Right lobe of liver (tissue), 6 donors: ENCODE data around the gene EFNA4. TPM values are rescaled to one million over a fixed set of nuclear protein-coding genes. Genes with fewer than 3 reads are reported as not detected.

Experiments
- ATAC-seq, 4 donors: fragments of 200-7000 bp; cut with Tn5 transposase; one replicate each; pipeline ENCODE4 v1.9.1; 2020; ENCODE audit warnings: mild to moderate bottlenecking in 4 of 4, moderate library complexity in 4 of 4
- DNase-seq, 3 donors: peaks; one replicate each; pipeline ENCODE4 v3.0.0-alpha.2; 2020
- H3K27ac ChIP-seq, 3 donors: fragments of 200-600 bp; one replicate each; pipeline ENCODE4 v1.8.0; 2022
- H3K27me3 ChIP-seq, 2 donors: fragments of 200-600 bp; one replicate each; pipeline ENCODE4 v1.8.0; 2022
- H3K36me3 ChIP-seq, 4 donors: fragments of 200-600 bp; sonication (generic) in 1 of 4; one replicate each; pipeline versions ENCODE4 v1.5.1 to v1.8.0; 2017 to 2022; ENCODE audit warnings: control low read depth in 1 of 4
- H3K4me1 ChIP-seq, 4 donors: fragments of 200-600 bp; sonication (generic) in 1 of 4; one replicate each; pipeline versions ENCODE4 v1.5.1 to v1.8.0; 2017 to 2022; ENCODE audit warnings: control low read depth in 1 of 4
- H3K4me3 ChIP-seq, 3 donors: fragments of 200-600 bp; one replicate each; pipeline ENCODE4 v1.8.0; 2022
- H3K9me3 ChIP-seq, 4 donors: fragments of 200-600 bp; sonication (generic) in 1 of 4; one replicate each; pipeline versions ENCODE4 v1.5.1 to v1.8.0; 2017 to 2022; ENCODE audit warnings: control low read depth in 1 of 4
- POLR2A ChIP-seq: fragments of 450-650 bp; IDR thresholded peaks from one replicate; pipeline ENCODE4 v1.6.1; 2017; ENCODE audit warnings: antibody characterized with exemption, mild to moderate bottlenecking
- WGBS: methylation state at CpG from one replicate; pipeline ENCODE4 v1.1.6; 2018; ENCODE audit warnings: low coverage, low lambda C conversion rate; ENCODE audit not compliant: insufficient coverage; ENCODE audit errors: missing lambda C conversion rate; 5-methylcytosine and 5-hydroxymethylcytosine counted together
- intact Hi-C, 2 donors: fragments of 100-400 bp; cut with DNase I; formaldehyde crosslinking; loops; one replicate each; pipeline versions ENCODE4 v1.11.2 to v1.14.1; 2022
- total RNA-seq, 6 experiments: library from RNA; depleted of rRNA in 2 of 6; stranded (reverse); fragments of >200 nt in 2 of 6; fragmentation: NEBNext Ultra II Directional in 3 of 6; extraction: Animal tissue kit (Norgen Biotek cat#: 25700) in 3 of 6; gene quantifications; one replicate each; pipeline versions ENCODE4 v1.1.0 to v1.2.4, GENCODE V29; 2016 to 2023
- TF ChIP-seq, protein P1 (sequence below), 4 donors: fragments of 200-600 bp in 3 of 4; fragments of 450-650 bp in 1 of 4; IDR thresholded peaks; one replicate each; pipeline versions ENCODE4 v1.5.1 to v1.8.0; 2016 to 2022; ENCODE audit warnings: antibody characterized with exemption in 4 of 4, mild to moderate bottlenecking in 2 of 4
- donor health status: DM: no; HTN: yes; CAD: no.
- donor health status: DM: no; HTN: no; CAD: no.
- donor health status: DM: no; HTN: no; CAD: no.
- donor health status: DM: no; HTN: yes; CAD: no.
- donor health status: DM: no; HTN: yes; CAD: no.

Gene EFNA4
- total RNA-seq, 6 experiments from 2014 or later, result 2.3 to 6.4 (median 3.0) TPM

DNA sequence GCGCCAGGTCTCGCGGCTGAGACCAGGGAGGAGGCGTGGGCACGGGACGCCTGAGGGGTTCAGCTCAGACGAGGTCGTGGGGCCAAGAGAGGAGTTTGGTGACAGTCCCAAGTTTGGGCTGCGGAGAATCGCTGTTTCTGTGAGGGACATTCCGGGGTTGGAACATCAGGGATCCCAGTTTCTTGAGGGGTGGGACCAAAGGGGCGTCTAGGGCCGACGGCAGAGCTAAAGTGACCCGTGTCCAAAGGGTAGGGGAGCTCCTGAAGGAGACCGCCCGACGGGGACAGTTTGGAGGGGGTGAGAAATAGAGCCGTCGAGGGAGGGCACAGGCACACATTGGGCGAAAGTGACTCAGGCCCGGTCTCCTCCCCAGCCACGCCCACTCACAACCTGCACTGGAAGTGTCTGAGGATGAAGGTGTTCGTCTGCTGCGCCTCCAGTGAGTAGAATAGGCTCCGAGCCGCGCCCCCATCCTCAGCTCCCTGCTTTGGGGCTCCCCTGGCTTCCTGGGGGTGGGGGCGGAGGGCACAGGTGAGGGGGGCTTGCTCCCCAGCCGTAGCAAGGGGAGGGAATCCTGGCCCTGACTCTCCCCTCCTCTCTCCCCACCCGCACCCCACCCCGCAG lies 22.1 kb downstream of the EFNA4 start:
- Histone ChIP-seq H3K27me3 (peaks cover 11 to 23% of the 10 kb centered on the region in 2 donors), H3K4me3 (peak overlapping the region; percentile 61 to 75 (median 62)), H3K36me3 (no peaks in the 10 kb centered on the region), H3K4me1 (peaks cover 0 to 36% (median 19%) of the 10 kb centered on the region in 4 donors), H3K9me3 (no peaks in the 10 kb centered on the region), H3K27ac (peak overlapping the region; percentile 8 to 89 (median 80))
- DNase-seq, result peak; percentile 74 to 84 (median 74)
- intact Hi-C loops, result no loop called here
- no peak for TF ChIP-seq POLR2A
- TF ChIP-seq, protein P1, sequence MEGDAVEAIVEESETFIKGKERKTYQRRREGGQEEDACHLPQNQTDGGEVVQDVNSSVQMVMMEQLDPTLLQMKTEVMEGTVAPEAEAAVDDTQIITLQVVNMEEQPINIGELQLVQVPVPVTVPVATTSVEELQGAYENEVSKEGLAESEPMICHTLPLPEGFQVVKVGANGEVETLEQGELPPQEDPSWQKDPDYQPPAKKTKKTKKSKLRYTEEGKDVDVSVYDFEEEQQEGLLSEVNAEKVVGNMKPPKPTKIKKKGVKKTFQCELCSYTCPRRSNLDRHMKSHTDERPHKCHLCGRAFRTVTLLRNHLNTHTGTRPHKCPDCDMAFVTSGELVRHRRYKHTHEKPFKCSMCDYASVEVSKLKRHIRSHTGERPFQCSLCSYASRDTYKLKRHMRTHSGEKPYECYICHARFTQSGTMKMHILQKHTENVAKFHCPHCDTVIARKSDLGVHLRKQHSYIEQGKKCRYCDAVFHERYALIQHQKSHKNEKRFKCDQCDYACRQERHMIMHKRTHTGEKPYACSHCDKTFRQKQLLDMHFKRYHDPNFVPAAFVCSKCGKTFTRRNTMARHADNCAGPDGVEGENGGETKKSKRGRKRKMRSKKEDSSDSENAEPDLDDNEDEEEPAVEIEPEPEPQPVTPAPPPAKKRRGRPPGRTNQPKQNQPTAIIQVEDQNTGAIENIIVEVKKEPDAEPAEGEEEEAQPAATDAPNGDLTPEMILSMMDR (IDR thresholded peaks at IDR 0.05), result no peak
- peak; percentile 43 to 59 (median 52) for ATAC-seq
- 1% methylated on average over 14 of the region's 32 CpGs for WGBS

DNA sequence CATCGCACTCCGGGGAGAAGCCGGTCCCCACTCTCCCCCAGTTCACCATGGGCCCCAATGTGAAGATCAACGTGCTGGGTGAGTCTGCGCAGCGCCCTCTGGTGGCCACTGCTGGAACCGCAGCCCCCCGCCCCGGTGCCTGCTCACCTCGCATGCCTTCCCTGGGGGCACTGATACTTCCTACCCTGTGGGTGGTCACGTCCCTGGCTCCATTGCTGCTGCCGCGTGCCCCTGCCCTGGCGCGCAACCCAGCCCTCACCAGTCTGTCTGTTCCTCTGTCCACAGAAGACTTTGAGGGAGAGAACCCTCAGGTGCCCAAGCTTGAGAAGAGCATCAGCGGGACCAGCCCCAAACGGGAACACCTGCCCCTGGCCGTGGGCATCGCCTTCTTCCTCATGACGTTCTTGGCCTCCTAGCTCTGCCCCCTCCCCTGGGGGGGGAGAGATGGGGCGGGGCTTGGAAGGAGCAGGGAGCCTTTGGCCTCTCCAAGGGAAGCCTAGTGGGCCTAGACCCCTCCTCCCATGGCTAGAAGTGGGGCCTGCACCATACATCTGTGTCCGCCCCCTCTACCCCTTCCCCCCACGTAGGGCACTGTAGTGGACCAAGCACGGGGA lies 22.7 kb downstream of the EFNA4 start:
- peaks cover 0 to 36% (median 19%) of the 10 kb centered on the region in 4 donors for H3K4me1 ChIP-seq
- intact Hi-C loops, result no loop called here
- DNase-seq (peak; percentile 58 to 78 (median 75)), ATAC-seq (peak; percentile 18 to 37 (median 31))
- H3K36me3 ChIP-seq, result no peaks in the 10 kb centered on the region
- peak overlapping the region in 1 of 3 donors; percentile 89 for H3K27ac ChIP-seq
- H3K9me3 ChIP-seq, result no peaks in the 10 kb centered on the region
- TF ChIP-seq, protein P1 (IDR thresholded peaks at IDR 0.05), result peak; percentile 94 to 98 (median 96)
- no peak for TF ChIP-seq POLR2A
- 0% methylated on average over 1 of the region's 24 CpGs for WGBS
- peaks cover 6 to 17% of the 10 kb centered on the region in 2 donors for H3K27me3 ChIP-seq
- H3K4me3 ChIP-seq, result peak overlapping the region; percentile 61 to 75 (median 62)

DNA sequence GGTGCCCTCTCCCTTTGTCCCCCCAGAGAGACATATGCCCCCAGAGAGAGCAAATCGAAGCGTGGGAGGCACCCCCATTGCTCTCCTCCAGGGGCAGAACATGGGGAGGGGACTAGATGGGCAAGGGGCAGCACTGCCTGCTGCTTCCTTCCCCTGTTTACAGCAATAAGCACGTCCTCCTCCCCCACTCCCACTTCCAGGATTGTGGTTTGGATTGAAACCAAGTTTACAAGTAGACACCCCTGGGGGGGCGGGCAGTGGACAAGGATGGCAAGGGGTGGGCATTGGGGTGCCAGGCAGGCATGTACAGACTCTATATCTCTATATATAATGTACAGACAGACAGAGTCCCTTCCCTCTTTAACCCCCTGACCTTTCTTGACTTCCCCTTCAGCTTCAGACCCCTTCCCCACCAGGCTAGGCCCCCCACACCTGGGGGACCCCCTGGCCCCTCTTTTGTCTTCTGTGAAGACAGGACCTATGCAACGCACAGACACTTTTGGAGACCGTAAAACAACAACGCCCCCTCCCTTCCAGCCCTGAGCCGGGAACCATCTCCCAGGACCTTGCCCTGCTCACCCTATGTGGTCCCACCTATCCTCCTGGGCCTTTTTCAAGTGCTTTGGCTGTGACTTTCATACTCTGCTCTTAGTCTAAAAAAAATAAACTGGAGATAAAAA lies 23.5 kb downstream of the EFNA4 start:
- Histone ChIP-seq H3K4me3 (no peak overlapping the region), H3K27ac (no peak overlapping the region), H3K9me3 (no peaks in the 10 kb centered on the region), H3K36me3 (no peaks in the 10 kb centered on the region), H3K27me3 (peaks cover 6 to 11% of the 10 kb centered on the region in 2 donors), H3K4me1 (peaks cover 0 to 34% (median 16%) of the 10 kb centered on the region in 4 donors)
- 68% methylated on average over 5 of the region's 8 CpGs for WGBS
- DNase-seq (no peak), ATAC-seq (no peak)
- TF ChIP-seq, protein P1 (IDR thresholded peaks at IDR 0.05), result no peak
- TF ChIP-seq POLR2A, result no peak
- intact Hi-C loops, result no loop called here

DNA sequence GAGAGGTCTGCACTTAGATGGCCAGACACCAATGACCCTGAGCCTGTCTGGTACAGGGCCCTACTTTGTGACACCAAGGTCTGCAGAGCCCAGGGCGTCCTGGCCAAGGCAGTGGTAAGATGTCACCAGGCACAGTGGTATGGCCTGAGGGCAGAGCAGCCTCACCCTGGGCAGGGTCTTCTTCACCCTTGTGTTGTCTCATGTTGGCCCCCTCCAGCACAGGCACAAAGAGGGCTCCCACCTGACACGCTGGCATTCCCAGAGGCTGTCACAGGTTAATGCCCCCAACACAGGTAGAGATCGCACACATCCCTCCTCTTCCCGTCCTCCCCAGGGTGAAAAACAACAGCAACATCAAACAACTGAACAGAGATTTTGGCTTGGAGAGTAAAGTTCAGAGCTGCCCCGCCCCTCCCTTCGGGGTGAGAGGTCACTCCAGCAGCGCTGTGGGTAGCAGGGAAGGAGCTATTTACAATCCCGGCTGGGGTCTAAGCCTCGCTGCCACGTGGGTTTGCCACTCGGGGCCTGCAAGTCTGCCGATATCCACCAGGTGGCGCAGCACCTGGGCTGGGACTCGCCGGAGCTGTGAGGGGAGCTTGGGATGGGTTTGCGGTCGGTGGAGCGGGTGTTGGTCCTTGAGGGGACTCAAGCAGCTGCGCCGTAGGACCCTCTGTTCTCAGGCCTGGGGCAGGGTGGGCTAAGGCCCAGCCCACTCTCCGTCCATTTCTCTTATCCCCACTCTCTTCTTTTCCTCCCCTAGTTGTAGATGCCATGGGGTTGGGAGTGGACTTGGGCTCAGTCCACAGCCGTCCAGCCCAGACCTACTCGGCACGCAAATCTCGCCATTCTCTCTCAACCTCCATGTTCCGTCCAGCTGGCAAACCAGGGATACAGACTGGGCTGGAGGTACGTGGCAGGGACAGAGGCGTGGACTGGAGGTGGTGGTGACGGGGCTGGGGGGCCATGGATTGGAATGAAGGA lies 27.8 kb downstream of the EFNA4 start:
- Histone ChIP-seq H3K4me3 (peak overlapping the region; percentile 0 to 42 (median 28)), H3K36me3 (no peaks in the 10 kb centered on the region), H3K4me1 (peaks cover 0 to 25% (median 11%) of the 10 kb centered on the region in 4 donors), H3K9me3 (no peaks in the 10 kb centered on the region), H3K27ac (peak overlapping the region; percentile 39 to 79 (median 57)), H3K27me3 (no peaks in the 10 kb centered on the region)
- intact Hi-C loops, result loop anchor here (5.0 kb wide), 1 partner anchor 76 kb away; no protein-coding TSS in a partner anchor
- peak; percentile 82 to 88 (median 86) for DNase-seq
- 36% methylated on average over 11 of the region's 29 CpGs for WGBS
- TF ChIP-seq POLR2A, result no peak
- TF ChIP-seq, protein P1 (IDR thresholded peaks at IDR 0.05), result peak; percentile 97 to 100 (median 98)
- ATAC-seq, result peak; percentile 76 to 89 (median 88)
